Ureter (tissue), 1 donor: ENCODE data around the gene TRIM23. TPM values are rescaled to one million over a fixed set of nuclear protein-coding genes. Genes with fewer than 3 reads are reported as not detected.
A peak's percentile ranks its signal among the peaks of the same experiment; 100 is the strongest.
"Not testable (repeated sequence)": the region's sequence is repeated elsewhere in the genome, so short reads cannot be mapped to it uniquely, and the experiment has no call there.

Experiments
- DNase-seq: peaks from one replicate; pipeline ENCODE4 v3.0.0-alpha.2; 2020; ENCODE audit warnings: low spot score
- total RNA-seq: library from RNA; stranded (reverse); gene quantifications from one replicate; pipeline ENCODE4 v1.2.4, GENCODE V29; 2023
- donor health status: DM: yes; HTN: yes; CAD: no.

The TRIM23 gene
- 11.2 TPM for total RNA-seq

- peak; percentile 91 for DNase-seq
Observed at GRCh38 chr5:65624025-65624570, at the start of gene TRIM23. TRIM23 (minus strand) TSS chr5:65624333; CDS start chr5:65624274, 59 bp downstream.

- no peak for DNase-seq
Observed at GRCh38 chr5:65672796-65673195, 48.7 kb upstream of the TRIM23 start.

GRCh38 chr5:65668696-65669095 is 44.6 kb upstream of the TRIM23 start:
- DNase-seq: no peak

- DNase-seq: no peak
Observed at GRCh38 chr5:65663804-65664521, 39.8 kb upstream of the TRIM23 start.

GRCh38 chr5:65654713-65655112 is 30.6 kb upstream of the TRIM23 start:
- no peak for DNase-seq

GRCh38 chr5:65651144-65651543 is 27.0 kb upstream of the TRIM23 start:
- no peak for DNase-seq

GRCh38 chr5:65647941-65648340 is 23.8 kb upstream of the TRIM23 start:
- DNase-seq: no peak

- DNase-seq: no peak
Observed at GRCh38 chr5:65646938-65647337, 22.8 kb upstream of the TRIM23 start.

GRCh38 chr5:65640240-65640639 is 16.1 kb upstream of the TRIM23 start:
- no peak for DNase-seq

GRCh38 chr5:65630981-65631380 is 6.8 kb upstream of the TRIM23 start:
- DNase-seq: no peak

- no peak for DNase-seq
Observed at GRCh38 chr5:65625743-65626142, 1.6 kb upstream of the TRIM23 start.

- peak; percentile 89 for DNase-seq
Observed at GRCh38 chr5:65624571-65625555, 730 bp upstream of the TRIM23 start, which contains the start of the genes SHLD3 and TRAPPC13. SHLD3 (plus strand) TSS chr5:65625027; CDS start chr5:65629588, 4,561 bp downstream. TRAPPC13 (plus strand) TSS chr5:65625027; CDS start chr5:65625061, 34 bp downstream.

GRCh38 chr5:65623482-65623881 is 651 bp downstream of the TRIM23 start:
- no peak for DNase-seq

- not testable (repeated sequence) for DNase-seq
Observed at GRCh38 chr5:65621961-65622360, 2.2 kb downstream of the TRIM23 start.

GRCh38 chr5:65620021-65620420 is 4.1 kb downstream of the TRIM23 start:
- DNase-seq: no peak

GRCh38 chr5:65612298-65612907 is 11.7 kb downstream of the TRIM23 start:
- DNase-seq: no peak

GRCh38 chr5:65611524-65611923 is 12.6 kb downstream of the TRIM23 start:
- DNase-seq: no peak

GRCh38 chr5:65601761-65602160 is 22.4 kb downstream of the TRIM23 start:
- DNase-seq: not testable (repeated sequence)

- DNase-seq: no peak
Observed at GRCh38 chr5:65588694-65589093, 35.4 kb downstream of the TRIM23 start.

GRCh38 chr5:65577141-65577540 is 47.0 kb downstream of the TRIM23 start:
- DNase-seq: no peak

- no peak for DNase-seq
Observed at GRCh38 chr5:65570598-65571226, 53.4 kb downstream of the TRIM23 start.
